SK-N-MC (cell line): Measurements from ENCODE around the gene INPP4B.
A peak's percentile ranks its signal among the peaks of the same experiment; 100 is the strongest.

Experiments
- DNase-seq: peaks from one replicate; pipeline ENCODE4 v3.0.0-alpha.2; 2011; ENCODE audit warnings: low read depth, low spot score
- H3K27ac ChIP-seq: fragments of 200-600 bp; sonication (generic); 2 replicates; pipeline ENCODE4 v1.5.1; 2016; ENCODE audit warnings: mixed run types
- H3K36me3 ChIP-seq: fragments of 200-600 bp; sonication (generic); 2 replicates; pipeline ENCODE4 v1.6.1; 2017; ENCODE audit warnings: antibody characterized with exemption, low read length, mixed read lengths; ENCODE audit not compliant: insufficient read depth
- H3K4me3 ChIP-seq: fragments of 200-600 bp; sonication (generic); 2 replicates; pipeline ENCODE4 v1.5.1; 2016
- H3K9ac ChIP-seq: fragments of 200-600 bp; sonication (generic); 2 replicates; pipeline ENCODE4 v1.8.0; 2017; ENCODE audit warnings: mixed run types, mixed read lengths; ENCODE audit not compliant: insufficient read length
- H3K9me3 ChIP-seq: fragments of 200-600 bp; sonication (generic); 2 replicates; pipeline ENCODE4 v1.6.1; 2017; ENCODE audit warnings: low read depth, mild to moderate bottlenecking, antibody characterized with exemption, low read length, moderate library complexity, mixed read lengths
- EZH2 ChIP-seq: fragments of 200-600 bp; sonication (generic); IDR thresholded peaks from one replicate; pipeline ENCODE4 v1.6.1; 2017; ENCODE audit warnings: antibody characterized with exemption
- FOXP2 ChIP-seq: optimal IDR thresholded peaks from 2 replicates; pipeline ENCODE3; 2011; ENCODE audit warnings: mild to moderate bottlenecking, moderate library complexity; ENCODE audit not compliant: insufficient read depth; ENCODE audit errors: extremely low read length, control extremely low read depth
- POLR2AphosphoS5 ChIP-seq: IDR thresholded peaks from 2 replicates; pipeline ENCODE4 v1.6.1; 2012; ENCODE audit warnings: mild to moderate bottlenecking, low read depth, low read length, borderline replicate concordance

The INPP4B gene

GRCh38 chr4:142416711-142417275 is 429.3 kb downstream of the INPP4B start:
- TF ChIP-seq POLR2AphosphoS5 (no peak), FOXP2 (no peak), EZH2 (no peak)
- DNase-seq = no peak
- H3K36me3 ChIP-seq = no peaks in the 10 kb centered on the region
- H3K4me3 ChIP-seq = no peak overlapping the region
- H3K9me3 ChIP-seq = no peaks in the 10 kb centered on the region
- 0 out of 2 replicates have a peak overlapping the region, but pooled peaks have one; percentile 16 for H3K27ac ChIP-seq
- no peak overlapping the region for H3K9ac ChIP-seq

GRCh38 chr4:142416121-142416520 is 430.0 kb downstream of the INPP4B start:
- Histone ChIP-seq H3K27ac (no peak overlapping the region), H3K36me3 (no peaks in the 10 kb centered on the region), H3K4me3 (no peak overlapping the region), H3K9ac (no peak overlapping the region), H3K9me3 (no peaks in the 10 kb centered on the region)
- TF ChIP-seq FOXP2 = no peak
- no peak for TF ChIP-seq POLR2AphosphoS5
- TF ChIP-seq EZH2 = no peak
- no peak for DNase-seq

GRCh38 chr4:142414366-142414990 is 431.6 kb downstream of the INPP4B start:
- no peak overlapping the region for H3K4me3 ChIP-seq

GRCh38 chr4:142413485-142413884 is 432.6 kb downstream of the INPP4B start:
- H3K9ac ChIP-seq = no peak overlapping the region
- H3K9me3 ChIP-seq = no peaks in the 10 kb centered on the region
- no peak for DNase-seq
- TF ChIP-seq EZH2 (no peak), POLR2AphosphoS5 (no peak), FOXP2 (no peak)
- no peaks in the 10 kb centered on the region for H3K36me3 ChIP-seq
- H3K4me3 ChIP-seq = no peak overlapping the region
- H3K27ac ChIP-seq = no peak overlapping the region

More at GRCh38 chr4:142414366-142414990, 431.6 kb downstream of the INPP4B start:
- no peaks in the 10 kb centered on the region for H3K9me3 ChIP-seq
- no peaks in the 10 kb centered on the region for H3K36me3 ChIP-seq
- no peak overlapping the region for H3K27ac ChIP-seq
- TF ChIP-seq FOXP2 (no peak), EZH2 (no peak), POLR2AphosphoS5 (no peak)
- no peak overlapping the region for H3K9ac ChIP-seq
- no peak for DNase-seq

GRCh38 chr4:142411993-142412392 is 434.1 kb downstream of the INPP4B start:
- H3K27ac ChIP-seq = no peak overlapping the region
- no peaks in the 10 kb centered on the region for H3K9me3 ChIP-seq
- H3K9ac ChIP-seq = no peak overlapping the region
- TF ChIP-seq EZH2 = no peak
- no peak for TF ChIP-seq FOXP2
- no peak for TF ChIP-seq POLR2AphosphoS5
- no peaks in the 10 kb centered on the region for H3K36me3 ChIP-seq
- H3K4me3 ChIP-seq = no peak overlapping the region
- DNase-seq = no peak

GRCh38 chr4:142408003-142408441 is 438.1 kb downstream of the INPP4B start:
- Histone ChIP-seq H3K36me3 (no peaks in the 10 kb centered on the region), H3K27ac (no peak overlapping the region), H3K4me3 (no peak overlapping the region), H3K9me3 (no peaks in the 10 kb centered on the region), H3K9ac (no peak overlapping the region)
- no peak for TF ChIP-seq POLR2AphosphoS5
- no peak for TF ChIP-seq FOXP2
- no peak for TF ChIP-seq EZH2
- DNase-seq = no peak

GRCh38 chr4:142407596-142407995 is 438.5 kb downstream of the INPP4B start:
- Histone ChIP-seq H3K9me3 (no peaks in the 10 kb centered on the region), H3K4me3 (no peak overlapping the region), H3K9ac (no peak overlapping the region), H3K27ac (no peak overlapping the region), H3K36me3 (no peaks in the 10 kb centered on the region)
- no peak for TF ChIP-seq POLR2AphosphoS5
- TF ChIP-seq FOXP2 = no peak
- no peak for TF ChIP-seq EZH2
- DNase-seq = no peak

GRCh38 chr4:142406917-142407501 is 439.1 kb downstream of the INPP4B start:
- Histone ChIP-seq H3K9me3 (no peaks in the 10 kb centered on the region), H3K27ac (no peak overlapping the region), H3K36me3 (no peaks in the 10 kb centered on the region), H3K9ac (no peak overlapping the region), H3K4me3 (no peak overlapping the region)
- DNase-seq = no peak
- TF ChIP-seq FOXP2 (no peak), POLR2AphosphoS5 (no peak), EZH2 (no peak)
